Karpas-422 (cell line): ENCODE results near the gene BOLA2B. TPM values are rescaled to one million over a fixed set of nuclear protein-coding genes. Genes with fewer than 3 reads are reported as not detected.
A peak's percentile ranks its signal among the peaks of the same experiment; 100 is the strongest.

Experiments used
- DNase-seq: peaks from one replicate; pipeline ENCODE4 v3.0.0-alpha.2; 2015
- H2AFZ ChIP-seq: fragments of 200-600 bp; sonication (generic); 2 replicates; pipeline ENCODE4 v1.6.1; 2014; ENCODE audit warnings: antibody characterized with exemption, low read length, mixed read lengths
- H3K27ac ChIP-seq: fragments of 200-600 bp; sonication (generic); 2 replicates; pipeline ENCODE4 v1.5.1; 2014; ENCODE audit warnings: mild to moderate bottlenecking, low read length, moderate library complexity
- H3K27me3 ChIP-seq: fragments of 200-600 bp; sonication (generic); 2 replicates; pipeline ENCODE4 v1.6.1; 2014; ENCODE audit warnings: low read length, mixed read lengths
- H3K36me3 ChIP-seq: fragments of 200-600 bp; sonication (generic); 2 replicates; pipeline ENCODE4 v1.6.1; 2014; ENCODE audit warnings: low read length, mixed read lengths; ENCODE audit not compliant: insufficient read depth
- H3K4me1 ChIP-seq: fragments of 200-600 bp; sonication (generic); 2 replicates; pipeline ENCODE4 v1.6.1; 2014; ENCODE audit warnings: mild to moderate bottlenecking, low read length, mixed read lengths
- H3K4me2 ChIP-seq: fragments of 200-600 bp; sonication (generic); 2 replicates; pipeline ENCODE4 v1.6.1; 2014; ENCODE audit warnings: low read length, low read depth, mild to moderate bottlenecking; ENCODE audit not compliant: poor library complexity, severe bottlenecking
- H3K4me3 ChIP-seq: fragments of 200-600 bp; sonication (generic); 2 replicates; pipeline ENCODE4 v1.5.1; 2014; ENCODE audit warnings: mild to moderate bottlenecking, antibody characterized with exemption, low read length, mixed read lengths
- H3K79me2 ChIP-seq: fragments of 200-600 bp; sonication (generic); 2 replicates; pipeline ENCODE4 v1.6.1; 2014; ENCODE audit warnings: mild to moderate bottlenecking, low read length, mixed read lengths
- H3K9ac ChIP-seq: fragments of 200-600 bp; sonication (generic); 2 replicates; pipeline ENCODE4 v1.6.0; 2014; ENCODE audit warnings: low read length
- H3K9me2 ChIP-seq: fragments of 200-600 bp; sonication (generic), shearing (Covaris generic); replicated peaks from 2 replicates; pipeline ENCODE4 v1.6.0; 2014; ENCODE audit warnings: mild to moderate bottlenecking, low read length, moderate library complexity; ENCODE audit not compliant: insufficient read depth
- H3K9me3 ChIP-seq: fragments of 300-700, 200-600 bp; sonication (generic); 2 replicates; pipeline ENCODE4 v1.6.1; 2014; ENCODE audit warnings: low read length, mixed read lengths
- H4K20me1 ChIP-seq: fragments of 200-600 bp; sonication (generic); 2 replicates; pipeline ENCODE4 v1.6.1; 2014; ENCODE audit warnings: mild to moderate bottlenecking, antibody characterized with exemption, low read length, low read depth; ENCODE audit not compliant: insufficient read depth
- total RNA-seq: library from RNA; depleted of rRNA; stranded (reverse); fragments of >200 nt; shearing (Covaris generic); gene quantifications from 2 replicates; pipeline ENCODE4 v1.2.3, GENCODE V29; 2014; ENCODE audit warnings: low replicate concordance

BOLA2B gene
- total RNA-seq, 1 experiment from 2014 or later: 98.5 TPM

DNA sequence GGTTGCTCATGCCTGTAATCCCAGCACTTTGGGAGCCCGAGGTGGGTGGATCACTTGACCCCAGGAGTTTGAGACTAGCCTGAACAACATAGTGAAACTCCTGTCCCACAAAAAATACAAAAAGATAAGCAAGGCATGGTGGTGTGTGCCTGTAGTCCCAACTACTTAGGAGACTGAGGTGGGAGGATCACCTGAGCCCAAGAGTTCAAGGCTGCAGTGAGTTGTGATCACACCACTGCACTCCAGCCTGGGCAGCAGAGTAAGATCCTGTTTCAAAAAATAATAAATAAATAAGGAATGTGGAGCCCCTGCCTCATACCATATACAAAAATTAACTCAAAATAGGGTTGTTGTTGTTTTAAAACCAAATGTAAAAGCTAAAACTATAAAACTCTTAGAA, 36.3 kb downstream of the BOLA2B start:
- H3K4me1 ChIP-seq: no peaks in the 10 kb centered on the region
- no peak overlapping the region for H3K9ac ChIP-seq
- H3K27me3 ChIP-seq: no peaks in the 10 kb centered on the region
- H3K27ac ChIP-seq: no peak overlapping the region
- no peak for DNase-seq
- H3K36me3 ChIP-seq: no peaks in the 10 kb centered on the region
- H3K4me2 ChIP-seq: no peak overlapping the region
- no peaks in the 10 kb centered on the region for H3K79me2 ChIP-seq
- H3K9me2 ChIP-seq: no peaks in the 10 kb centered on the region
- H3K9me3 ChIP-seq: no peaks in the 10 kb centered on the region
- H3K4me3 ChIP-seq: no peak overlapping the region
- no peaks in the 10 kb centered on the region for H4K20me1 ChIP-seq
- H2AFZ ChIP-seq: no peak overlapping the region

DNA sequence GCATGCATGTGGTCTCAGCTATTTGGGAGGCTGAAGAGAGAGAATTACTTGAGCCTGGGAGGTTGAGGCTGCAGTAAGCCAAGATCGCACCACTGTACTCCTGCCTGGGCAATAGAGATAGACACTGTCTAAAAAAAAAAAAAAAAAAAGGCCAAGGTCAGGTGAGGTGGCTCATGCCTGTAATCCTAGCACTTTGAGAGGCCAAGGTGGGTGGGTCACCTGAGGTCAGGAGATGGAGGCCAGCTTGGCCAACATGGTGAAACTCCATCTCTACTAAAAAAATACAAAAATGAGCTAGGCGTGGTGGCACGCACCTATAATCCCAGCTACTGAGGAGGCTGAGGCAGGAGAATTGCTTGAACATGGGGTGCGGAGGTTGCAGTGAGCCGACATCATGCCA, 38.3 kb downstream of the BOLA2B start:
- no peaks in the 10 kb centered on the region; the same call in 1 of the 2 replicates for H3K36me3 ChIP-seq
- H3K4me3 ChIP-seq: no peak overlapping the region
- no peak for DNase-seq
- H3K27me3 ChIP-seq: no peaks in the 10 kb centered on the region
- no peaks in the 10 kb centered on the region for H3K9me3 ChIP-seq
- H4K20me1 ChIP-seq: no peaks in the 10 kb centered on the region
- H2AFZ ChIP-seq: no peak overlapping the region
- no peak overlapping the region for H3K4me2 ChIP-seq
- H3K27ac ChIP-seq: no peak overlapping the region
- peaks cover 7% of the 10 kb centered on the region for H3K4me1 ChIP-seq
- H3K79me2 ChIP-seq: no peaks in the 10 kb centered on the region
- no peaks in the 10 kb centered on the region for H3K9me2 ChIP-seq
- no peak overlapping the region for H3K9ac ChIP-seq

DNA sequence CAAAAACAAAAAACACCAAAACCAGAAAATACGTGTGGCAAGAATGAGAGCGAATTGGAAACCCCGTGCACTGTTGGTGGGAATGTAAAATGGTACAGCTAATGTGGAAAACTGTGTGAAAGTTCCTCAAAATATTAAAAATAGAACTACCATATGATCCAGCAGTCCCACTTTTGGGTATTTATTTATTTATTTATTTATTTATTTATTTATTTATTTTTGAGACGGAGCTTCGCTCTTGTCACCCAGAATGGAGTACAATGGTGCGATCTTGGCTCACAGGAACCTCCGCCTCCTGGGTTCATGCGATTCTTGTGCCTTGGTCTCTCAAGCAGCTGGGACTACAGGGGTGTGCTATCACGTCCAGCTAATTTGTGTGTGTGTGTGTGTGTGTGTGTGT, 40.9 kb downstream of the BOLA2B start:
- H3K36me3 ChIP-seq: no peaks in the 10 kb centered on the region; the same call in 1 of the 2 replicates
- no peaks in the 10 kb centered on the region for H4K20me1 ChIP-seq
- no peaks in the 10 kb centered on the region for H3K9me2 ChIP-seq
- H3K9me3 ChIP-seq: peaks cover 12% of the 10 kb centered on the region
- H3K4me1 ChIP-seq: peaks cover 7% of the 10 kb centered on the region
- no peak overlapping the region for H3K27ac ChIP-seq
- H3K4me3 ChIP-seq: no peak overlapping the region
- H3K9ac ChIP-seq: no peak overlapping the region
- 0 out of 2 replicates have a peak, but pooled peaks cover 2% of the 10 kb centered on the region for H3K27me3 ChIP-seq
- DNase-seq: no peak
- H3K79me2 ChIP-seq: no peaks in the 10 kb centered on the region
- H2AFZ ChIP-seq: no peak overlapping the region
- H3K4me2 ChIP-seq: no peak overlapping the region

DNA sequence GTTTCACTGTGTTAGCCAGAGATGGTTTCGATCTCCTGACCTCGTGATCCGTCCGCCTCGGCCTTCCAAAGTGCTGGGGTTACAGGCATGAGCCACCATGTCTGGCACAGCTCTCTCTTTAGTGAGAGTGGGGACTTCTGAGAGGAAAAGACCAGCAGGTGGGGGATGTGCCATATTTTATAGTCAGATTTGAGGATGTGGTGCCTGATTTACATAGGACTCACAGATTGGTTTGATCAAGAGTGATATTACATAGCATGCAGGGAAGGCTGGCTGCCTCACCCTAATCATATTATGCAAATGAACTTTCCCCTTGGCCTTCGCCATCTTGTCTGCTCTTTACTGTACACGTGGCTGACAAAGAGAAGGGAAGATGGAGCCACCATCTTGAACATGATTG, 42.4 kb downstream of the BOLA2B start:
- H3K4me1 ChIP-seq: peaks cover 7% of the 10 kb centered on the region
- H3K27me3 ChIP-seq: 0 out of 2 replicates have a peak, but pooled peaks cover 2% of the 10 kb centered on the region
- 0 out of 2 replicates have a peak overlapping the region, but pooled peaks have one; percentile 43 for H2AFZ ChIP-seq
- H3K27ac ChIP-seq: no peak overlapping the region
- no peaks in the 10 kb centered on the region for H3K9me2 ChIP-seq
- DNase-seq: peak; percentile 59
- H3K4me3 ChIP-seq: no peak overlapping the region
- H3K79me2 ChIP-seq: no peaks in the 10 kb centered on the region
- H4K20me1 ChIP-seq: no peaks in the 10 kb centered on the region
- no peaks in the 10 kb centered on the region; the same call in 1 of the 2 replicates for H3K36me3 ChIP-seq
- peaks cover 12% of the 10 kb centered on the region for H3K9me3 ChIP-seq
- H3K4me2 ChIP-seq: no peak overlapping the region
- no peak overlapping the region for H3K9ac ChIP-seq

DNA sequence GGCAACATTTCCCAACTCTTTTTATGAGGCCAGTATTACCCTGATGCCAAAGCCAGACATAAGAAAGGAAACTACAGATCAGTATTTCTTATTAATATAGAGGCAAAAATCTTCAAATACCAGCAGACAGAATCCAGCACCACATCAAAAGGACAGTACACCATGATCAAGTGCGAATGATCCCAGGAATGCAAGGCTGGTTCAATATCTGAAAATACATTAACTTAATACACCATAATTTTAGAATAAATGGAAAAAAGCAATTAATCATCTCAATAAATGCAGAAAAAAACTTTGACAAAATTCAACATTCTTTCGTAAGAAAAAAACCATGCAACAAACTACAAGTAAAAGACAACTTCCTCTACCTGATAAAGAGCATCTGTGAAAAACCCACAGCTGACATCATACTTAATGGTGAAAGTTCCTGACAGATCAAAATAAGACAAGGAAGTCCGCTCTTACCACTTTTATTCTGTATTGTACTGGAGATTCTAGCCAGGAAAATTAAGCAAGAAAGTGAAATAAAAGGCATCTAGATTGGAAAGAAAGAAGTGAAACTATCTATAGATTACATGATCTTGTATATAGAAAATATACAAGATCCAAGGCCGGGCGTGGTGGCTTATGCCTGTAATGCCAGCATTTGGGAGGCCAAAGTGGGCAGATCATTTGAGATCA, 44.1 kb downstream of the BOLA2B start:
- no peak overlapping the region for H3K27ac ChIP-seq
- peaks cover 7% of the 10 kb centered on the region for H3K4me1 ChIP-seq
- H3K79me2 ChIP-seq: no peaks in the 10 kb centered on the region
- DNase-seq: no peak
- H3K9me2 ChIP-seq: no peaks in the 10 kb centered on the region
- H3K9me3 ChIP-seq: peaks cover 12% of the 10 kb centered on the region
- no peak overlapping the region for H3K4me2 ChIP-seq
- H4K20me1 ChIP-seq: no peaks in the 10 kb centered on the region
- no peak overlapping the region for H3K9ac ChIP-seq
- no peak overlapping the region for H2AFZ ChIP-seq
- 0 out of 2 replicates have a peak, but pooled peaks cover 4% of the 10 kb centered on the region for H3K27me3 ChIP-seq
- no peak overlapping the region for H3K4me3 ChIP-seq
- H3K36me3 ChIP-seq: no peaks in the 10 kb centered on the region; the same call in 1 of the 2 replicates

DNA sequence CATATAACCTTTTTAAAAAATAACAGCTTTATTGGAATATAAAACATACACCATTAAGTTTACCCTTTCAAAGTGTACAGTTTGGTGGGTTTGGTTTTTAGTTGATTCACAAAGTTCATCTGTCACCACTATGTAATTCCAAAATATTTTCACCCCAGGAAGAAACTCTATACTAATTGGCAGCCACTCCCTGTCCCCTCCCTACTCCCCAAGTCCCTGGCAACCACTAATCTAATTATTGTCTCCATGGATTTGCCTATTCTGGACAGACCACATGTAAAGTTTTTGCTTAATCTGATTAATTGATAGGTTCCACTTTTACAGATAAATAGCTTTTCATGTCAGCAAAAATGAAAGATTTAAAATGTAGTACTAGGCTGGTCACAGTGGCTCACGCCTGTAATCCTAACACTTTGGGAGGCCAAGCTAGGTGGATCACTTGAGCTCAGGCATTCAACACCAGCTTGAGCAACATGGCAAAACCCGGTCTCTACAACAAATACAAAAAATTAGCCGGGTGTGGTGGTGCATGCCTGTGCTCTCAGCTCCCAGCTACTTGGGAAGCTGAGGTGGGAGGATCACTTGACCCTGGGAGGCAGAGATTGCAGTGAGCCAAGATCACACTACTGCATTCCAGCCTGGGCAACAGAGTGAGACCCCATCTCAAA, 45.5 kb downstream of the BOLA2B start:
- Histone ChIP-seq H3K27ac (no peak overlapping the region), H4K20me1 (no peaks in the 10 kb centered on the region), H3K79me2 (no peaks in the 10 kb centered on the region), H3K9me2 (no peaks in the 10 kb centered on the region), H3K4me2 (no peak overlapping the region), H3K4me3 (no peak overlapping the region), H2AFZ (no peak overlapping the region), H3K4me1 (peaks cover 7% of the 10 kb centered on the region), H3K36me3 (no peaks in the 10 kb centered on the region; the same call in 1 of the 2 replicates), H3K9me3 (peaks cover 12% of the 10 kb centered on the region), H3K27me3 (0 out of 2 replicates have a peak, but pooled peaks cover 4% of the 10 kb centered on the region), H3K9ac (no peak overlapping the region)
- DNase-seq: no peak

DNA sequence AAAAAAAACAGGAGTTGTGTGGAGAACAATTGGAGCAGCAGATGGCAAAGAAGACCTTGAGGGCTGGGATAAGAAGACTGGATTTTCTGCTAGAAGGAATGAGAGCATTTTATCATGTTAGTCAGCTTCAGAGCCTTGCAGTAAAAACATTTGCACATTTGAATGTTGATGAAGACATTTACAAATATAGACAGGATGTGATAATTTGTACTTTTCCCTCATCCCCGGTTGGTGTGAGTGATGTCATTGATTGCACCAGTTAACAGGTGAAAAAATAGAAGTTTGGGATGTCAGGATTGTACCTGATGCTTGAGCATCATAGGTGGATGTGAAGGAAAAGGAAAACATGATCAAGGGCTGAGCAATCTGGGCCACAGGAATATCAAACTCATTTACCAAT, 47.8 kb downstream of the BOLA2B start:
- H2AFZ ChIP-seq: no peak overlapping the region
- no peaks in the 10 kb centered on the region for H4K20me1 ChIP-seq
- DNase-seq: no peak
- 0 out of 2 replicates have a peak, but pooled peaks cover 4% of the 10 kb centered on the region for H3K27me3 ChIP-seq
- H3K4me3 ChIP-seq: no peak overlapping the region
- H3K27ac ChIP-seq: no peak overlapping the region
- H3K9ac ChIP-seq: no peak overlapping the region
- no peaks in the 10 kb centered on the region for H3K79me2 ChIP-seq
- peaks cover 12% of the 10 kb centered on the region for H3K9me3 ChIP-seq
- no peak overlapping the region for H3K4me2 ChIP-seq
- H3K9me2 ChIP-seq: no peaks in the 10 kb centered on the region
- H3K36me3 ChIP-seq: no peaks in the 10 kb centered on the region
- no peaks in the 10 kb centered on the region for H3K4me1 ChIP-seq

DNA sequence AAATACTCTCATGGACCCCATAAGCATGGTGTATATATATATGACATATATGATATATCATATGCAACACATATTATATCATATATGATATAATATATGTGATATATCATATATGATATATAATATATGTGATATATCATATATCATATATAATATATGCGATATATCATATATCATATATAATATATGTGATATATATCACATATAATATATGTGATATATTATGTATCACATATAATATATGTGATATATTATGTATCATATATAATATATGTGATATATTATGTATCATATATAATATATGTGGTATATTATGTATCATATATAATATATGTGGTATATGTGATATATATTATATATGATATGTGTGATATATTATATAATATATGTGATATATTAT, 48.5 kb downstream of the BOLA2B start:
- no peak overlapping the region for H3K4me2 ChIP-seq
- 0 out of 2 replicates have a peak, but pooled peaks cover 4% of the 10 kb centered on the region for H3K27me3 ChIP-seq
- no peak for DNase-seq
- no peaks in the 10 kb centered on the region for H4K20me1 ChIP-seq
- no peak overlapping the region for H2AFZ ChIP-seq
- no peak overlapping the region for H3K9ac ChIP-seq
- no peaks in the 10 kb centered on the region for H3K36me3 ChIP-seq
- H3K9me2 ChIP-seq: no peaks in the 10 kb centered on the region
- no peaks in the 10 kb centered on the region for H3K79me2 ChIP-seq
- no peak overlapping the region for H3K4me3 ChIP-seq
- peaks cover 2% of the 10 kb centered on the region for H3K4me1 ChIP-seq
- H3K27ac ChIP-seq: no peak overlapping the region
- peaks cover 12% of the 10 kb centered on the region for H3K9me3 ChIP-seq
